ENCODE measurements around the gene SRPRA.
"Not testable (repeated sequence)": the region's sequence is repeated elsewhere in the genome, so short reads cannot be mapped to it uniquely, and the experiment has no call there.

The SRPRA gene, protein sequence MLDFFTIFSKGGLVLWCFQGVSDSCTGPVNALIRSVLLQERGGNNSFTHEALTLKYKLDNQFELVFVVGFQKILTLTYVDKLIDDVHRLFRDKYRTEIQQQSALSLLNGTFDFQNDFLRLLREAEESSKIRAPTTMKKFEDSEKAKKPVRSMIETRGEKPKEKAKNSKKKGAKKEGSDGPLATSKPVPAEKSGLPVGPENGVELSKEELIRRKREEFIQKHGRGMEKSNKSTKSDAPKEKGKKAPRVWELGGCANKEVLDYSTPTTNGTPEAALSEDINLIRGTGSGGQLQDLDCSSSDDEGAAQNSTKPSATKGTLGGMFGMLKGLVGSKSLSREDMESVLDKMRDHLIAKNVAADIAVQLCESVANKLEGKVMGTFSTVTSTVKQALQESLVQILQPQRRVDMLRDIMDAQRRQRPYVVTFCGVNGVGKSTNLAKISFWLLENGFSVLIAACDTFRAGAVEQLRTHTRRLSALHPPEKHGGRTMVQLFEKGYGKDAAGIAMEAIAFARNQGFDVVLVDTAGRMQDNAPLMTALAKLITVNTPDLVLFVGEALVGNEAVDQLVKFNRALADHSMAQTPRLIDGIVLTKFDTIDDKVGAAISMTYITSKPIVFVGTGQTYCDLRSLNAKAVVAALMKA

DNA sequence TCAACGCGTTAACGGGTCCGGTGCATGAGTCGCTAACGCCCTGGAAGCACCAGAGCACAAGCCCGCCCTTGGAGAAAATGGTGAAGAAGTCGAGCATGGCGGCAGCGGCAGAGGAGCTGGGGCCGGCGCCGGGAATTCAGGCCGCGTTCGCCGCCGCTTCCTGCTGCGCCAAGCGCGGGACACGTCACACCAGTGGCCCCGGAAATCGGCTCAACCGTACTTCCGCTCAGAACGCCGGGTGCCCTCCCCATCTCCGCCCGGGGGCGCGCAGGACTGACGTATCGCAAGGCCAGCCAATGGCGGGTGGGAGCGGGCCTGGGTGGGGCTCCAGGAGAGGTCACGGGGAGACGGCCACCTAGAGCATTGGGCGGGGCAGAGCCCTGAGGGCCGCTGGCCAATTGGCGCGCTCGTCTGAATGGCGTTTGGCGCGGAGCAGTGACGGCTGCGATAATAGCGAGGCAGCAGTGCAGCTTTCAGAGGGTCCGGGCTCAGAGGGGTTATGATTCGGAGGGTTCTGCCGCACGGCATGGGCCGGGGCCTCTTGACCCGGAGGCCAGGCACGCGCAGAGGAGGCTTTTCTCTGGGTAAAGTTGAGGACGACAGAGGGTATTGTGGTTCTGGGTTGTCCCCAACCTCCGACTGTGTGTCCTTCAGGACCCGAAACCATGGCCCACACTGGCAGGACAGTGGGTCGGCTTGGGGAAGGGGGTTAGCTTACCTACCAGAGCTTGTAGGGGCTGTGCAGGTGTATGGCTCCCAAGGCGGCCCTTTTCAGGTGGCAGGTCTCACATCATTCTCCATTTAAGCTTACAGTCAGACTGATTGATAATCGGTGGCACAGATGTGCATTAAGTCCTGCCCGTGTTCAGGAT is at the start of gene SRPRA, which contains the start of gene FOXRED1:
SRPRA (minus strand) TSS at position 188 of the 872 bp plus-strand sequence; CDS start at position 97, 91 bp downstream.
FOXRED1 (plus strand) TSS at position 447 of the 872 bp plus-strand sequence; CDS start at position 500, 53 bp downstream.
- in situ Hi-C loops (cut with MboI; ENCODE audit: low sequenced_read_pairs): no loop called here

DNA sequence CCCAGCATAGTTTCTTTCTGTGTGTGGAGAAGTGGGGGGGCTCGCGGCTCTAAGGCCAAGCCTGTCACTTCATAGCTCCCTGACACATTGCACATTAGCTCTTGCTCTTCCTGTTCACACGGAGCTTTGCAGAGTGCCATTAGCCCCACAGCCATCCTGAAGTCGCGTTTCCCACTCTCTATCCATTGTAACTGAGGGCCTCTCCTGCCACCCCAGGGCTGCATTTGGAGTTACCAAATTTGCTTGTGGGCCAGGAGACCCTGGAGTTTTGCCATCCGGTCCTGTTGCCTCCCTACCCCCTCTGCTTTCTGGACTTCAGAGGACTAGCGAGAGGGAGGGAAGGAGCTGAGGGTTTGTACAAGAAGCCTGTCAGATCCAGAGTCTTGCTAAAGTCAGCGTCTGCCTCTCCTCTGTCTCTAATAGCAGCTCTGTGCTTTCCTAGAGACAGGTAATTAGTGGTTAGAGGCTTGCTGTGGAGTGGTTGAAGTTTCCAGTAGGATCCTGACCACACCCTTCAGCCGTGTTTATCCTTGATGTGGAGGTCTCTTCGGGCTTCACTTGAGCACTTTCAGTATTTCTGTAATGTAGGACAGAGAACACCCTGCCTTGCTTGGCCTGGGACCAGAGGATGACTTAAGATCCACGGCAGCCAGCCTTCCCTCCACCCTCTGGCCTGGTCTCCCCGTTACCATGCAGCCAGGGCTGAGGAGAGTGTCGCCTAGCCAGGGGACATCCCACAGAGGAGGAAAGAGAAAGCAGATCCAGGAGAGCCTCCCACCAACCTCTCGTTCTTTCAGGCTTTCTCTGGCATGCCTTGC is 49.3 kb upstream of the SRPRA start:
- in situ Hi-C loops (cut with MboI; ENCODE audit: low sequenced_read_pairs): no loop called here

DNA sequence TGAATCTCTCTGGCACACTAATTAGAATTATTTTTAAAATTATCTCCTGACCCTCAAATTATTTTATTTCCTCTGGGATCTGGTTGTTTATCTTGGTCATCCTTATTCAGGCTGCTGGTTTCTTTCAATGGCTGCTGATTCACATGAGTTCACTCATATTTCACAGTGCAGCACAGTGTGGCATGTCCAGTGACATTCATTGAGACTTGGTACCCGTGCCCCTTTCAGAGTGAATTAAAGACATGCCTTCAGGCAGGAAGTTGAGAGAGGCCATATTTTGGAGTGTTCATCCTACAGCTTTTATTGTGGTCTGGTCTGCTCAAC is 48.7 kb upstream of the SRPRA start:
- in situ Hi-C loops (cut with MboI; ENCODE audit: low sequenced_read_pairs): no loop called here

DNA sequence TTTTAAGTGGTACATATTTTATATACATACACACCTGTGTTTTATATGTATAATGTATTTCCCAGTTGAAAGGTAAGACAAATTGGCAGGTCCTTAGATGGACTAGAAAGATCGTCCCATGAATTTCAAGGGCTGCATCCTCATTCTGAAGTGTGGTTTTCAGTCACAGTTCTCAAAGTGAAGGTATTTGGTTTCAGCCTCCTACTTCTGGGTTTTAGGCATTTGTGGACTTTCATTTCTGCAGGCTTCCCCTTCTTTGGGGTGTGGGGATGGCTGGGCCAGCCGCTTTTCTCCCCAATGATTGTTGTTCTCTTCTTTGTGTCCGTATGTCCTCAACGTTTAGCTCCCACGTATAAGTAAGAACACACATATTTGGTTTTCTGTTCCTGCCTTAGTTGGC is 45.1 kb upstream of the SRPRA start:
- in situ Hi-C loops (cut with MboI; ENCODE audit: low sequenced_read_pairs): no loop called here

DNA sequence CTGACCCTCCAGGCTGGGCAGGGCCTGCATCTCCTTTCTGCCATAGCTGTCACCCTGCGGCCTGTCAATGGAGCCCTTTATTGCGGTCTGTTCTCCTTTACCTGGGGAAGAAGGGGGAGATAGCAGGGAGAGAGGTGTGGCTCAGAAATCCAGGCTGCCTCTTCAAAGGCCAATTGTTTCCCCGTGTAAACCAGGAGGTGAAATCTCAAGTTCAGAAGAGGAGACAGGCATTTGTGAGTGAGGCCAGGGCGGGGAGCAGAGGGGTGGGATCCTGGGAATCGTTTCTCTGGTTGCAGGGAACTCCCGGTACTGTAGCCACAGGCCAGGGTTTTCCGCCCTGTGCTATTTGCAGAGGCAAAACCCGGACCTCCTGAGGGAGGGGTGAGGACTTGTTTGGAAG is 44.3 kb upstream of the SRPRA start:
- in situ Hi-C loops (cut with MboI; ENCODE audit: low sequenced_read_pairs): no loop called here

DNA sequence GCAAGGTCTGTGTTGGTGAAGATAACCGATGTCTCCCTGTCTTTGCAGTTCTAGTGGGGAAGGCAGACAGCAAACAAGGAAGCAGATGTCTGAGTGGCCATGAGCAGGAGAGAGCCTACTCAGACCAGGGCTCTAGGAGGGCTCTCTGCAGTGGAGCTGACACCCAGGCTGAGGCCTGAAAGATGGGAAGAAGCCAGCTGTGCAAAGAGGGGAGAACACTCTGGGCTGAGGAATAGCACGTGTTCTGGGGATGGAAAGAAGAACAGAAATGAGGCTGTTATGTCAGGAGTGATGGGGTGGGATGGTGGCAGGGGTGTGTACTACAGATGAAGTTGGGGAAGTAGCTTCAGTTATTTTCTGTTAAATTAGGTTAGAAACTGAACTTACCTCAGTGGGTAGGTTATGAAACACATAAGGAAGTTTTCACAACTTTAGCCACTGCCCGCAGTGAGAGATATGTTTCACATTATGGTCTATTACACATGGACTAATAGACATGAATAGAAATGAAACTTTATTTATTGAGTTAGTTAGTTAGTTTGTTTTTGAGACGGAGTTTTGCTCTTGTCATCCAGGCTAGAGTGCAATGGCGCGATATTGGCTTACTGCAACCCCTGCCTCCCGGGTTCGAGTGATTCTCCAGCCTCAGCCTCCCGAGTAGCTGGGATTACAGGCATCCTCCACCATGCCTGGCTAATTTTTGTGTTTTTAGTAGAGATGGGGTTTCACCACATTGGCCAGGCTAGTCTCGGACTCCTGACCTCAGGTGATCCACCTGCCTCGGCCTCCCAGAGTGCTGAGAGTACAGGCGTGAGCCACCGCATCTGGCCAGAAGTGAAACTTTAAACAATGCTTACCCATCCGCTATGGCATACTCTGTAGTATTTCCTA is 43.0 kb upstream of the SRPRA start:
- in situ Hi-C loops (cut with MboI; ENCODE audit: low sequenced_read_pairs): no loop called here

DNA sequence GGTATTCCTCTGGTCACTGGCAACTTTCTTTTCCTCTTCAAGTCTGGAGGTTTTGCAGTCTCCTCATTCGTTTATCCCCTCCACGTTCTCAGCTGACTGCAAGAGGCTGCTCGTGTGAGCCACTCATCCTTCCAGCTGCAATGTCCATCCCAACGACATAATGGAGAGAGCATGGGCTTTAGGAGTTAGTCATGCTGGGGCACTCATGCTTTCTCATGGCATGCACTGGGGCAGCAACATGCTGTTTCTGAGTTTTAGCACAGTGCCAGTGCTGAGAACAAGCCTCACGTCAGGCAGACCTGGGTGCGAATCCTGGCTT is 42.3 kb upstream of the SRPRA start:
- in situ Hi-C loops (cut with MboI; ENCODE audit: low sequenced_read_pairs): no loop called here

DNA sequence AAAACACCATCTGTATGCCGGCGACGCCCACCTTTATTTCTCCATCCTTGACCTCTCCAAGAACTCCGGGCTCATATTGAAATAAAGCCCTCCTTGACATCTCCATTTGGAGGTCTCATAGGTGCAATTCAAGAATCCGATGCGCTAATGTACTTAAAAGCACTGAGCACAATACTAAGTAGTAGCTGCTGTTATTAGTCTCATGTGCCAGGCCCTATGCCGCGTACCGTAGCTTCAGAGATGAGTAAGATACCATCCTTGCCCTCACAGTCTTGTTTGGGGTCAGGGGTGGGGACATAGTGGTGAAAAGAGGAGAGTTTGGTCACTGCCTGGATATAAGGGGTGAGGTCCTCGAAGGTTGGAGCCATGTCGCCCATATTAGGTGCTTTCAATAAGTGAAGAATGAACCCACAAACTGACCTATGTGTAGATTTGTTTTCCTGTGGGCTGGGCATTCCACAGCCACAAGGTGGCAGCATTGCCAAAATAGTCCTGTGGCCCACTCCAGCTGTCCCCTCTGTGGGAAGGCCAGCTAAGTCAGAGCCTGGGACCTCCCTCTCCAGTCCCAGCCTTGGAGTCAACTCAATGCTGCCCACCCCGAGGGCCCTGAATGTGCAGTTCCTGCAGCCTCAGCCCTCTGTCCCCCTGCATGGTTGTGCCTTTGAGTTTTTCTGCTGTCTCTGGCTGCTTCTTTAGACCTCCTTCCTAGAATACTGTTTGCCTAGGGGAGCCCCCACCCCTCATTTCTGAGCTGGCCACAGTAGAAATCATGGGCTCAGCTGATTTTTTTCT is 41.7 kb upstream of the SRPRA start:
- in situ Hi-C loops (cut with MboI; ENCODE audit: low sequenced_read_pairs): no loop called here

DNA sequence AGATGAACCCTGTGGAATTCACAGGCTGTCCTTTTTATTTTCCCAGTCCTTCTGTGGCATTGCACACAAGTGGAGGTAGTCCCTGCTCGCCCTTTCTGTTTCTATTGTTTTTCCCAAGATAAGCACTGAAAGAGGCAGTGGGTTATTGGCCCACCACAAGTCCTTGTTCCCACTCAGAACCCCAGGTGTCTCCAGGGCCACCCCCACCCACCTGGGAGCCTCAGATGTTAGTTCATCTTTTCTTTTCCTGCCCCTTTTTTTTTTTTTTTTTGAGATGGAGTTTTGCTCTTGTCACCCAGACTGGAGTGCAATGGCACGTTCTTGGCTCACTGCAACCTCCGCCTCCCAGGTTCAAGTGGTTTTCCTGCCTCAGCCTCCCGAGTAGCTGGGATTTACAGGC is 40.1 kb upstream of the SRPRA start:
- in situ Hi-C loops (cut with MboI; ENCODE audit: low sequenced_read_pairs): not testable (repeated sequence)

DNA sequence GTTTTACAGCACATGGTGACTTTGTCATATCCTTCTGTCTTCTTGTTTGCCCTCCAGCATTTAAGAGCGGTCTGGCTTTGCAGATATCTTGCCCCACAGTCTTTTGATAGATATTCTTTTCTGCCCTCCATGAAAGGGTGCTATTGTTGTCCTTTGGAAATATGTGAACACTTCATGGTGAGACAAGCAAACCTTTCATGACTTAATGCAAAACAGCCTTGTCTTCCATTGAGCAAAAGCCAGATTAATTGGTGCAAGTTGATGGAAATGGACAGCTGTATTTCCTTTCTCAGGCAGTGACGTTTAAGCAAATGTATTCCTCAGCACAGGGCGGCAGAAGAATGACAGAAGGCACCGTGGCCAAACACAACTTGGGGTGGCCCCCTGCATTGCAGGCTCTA is 39.6 kb upstream of the SRPRA start:
- in situ Hi-C loops (cut with MboI; ENCODE audit: low sequenced_read_pairs): no loop called here

DNA sequence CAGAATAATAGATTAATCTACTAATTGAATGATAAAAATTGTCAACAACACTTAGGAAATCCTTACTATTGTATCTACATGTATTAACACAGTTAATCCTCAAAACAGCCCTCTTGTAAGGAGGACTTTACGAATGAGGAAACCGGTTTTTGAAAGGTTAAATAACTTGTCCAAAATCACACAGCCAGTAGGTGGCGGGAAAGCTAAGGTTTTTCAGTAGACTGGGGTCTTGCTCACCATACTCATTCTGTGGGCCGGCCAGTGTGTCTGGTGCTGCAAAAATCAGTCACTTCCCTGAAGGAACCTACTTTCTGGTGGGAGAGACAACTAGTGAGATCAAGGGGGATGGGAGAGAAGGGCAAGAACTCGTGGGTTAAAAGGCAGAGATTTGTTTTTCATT is 39.0 kb upstream of the SRPRA start:
- in situ Hi-C loops (cut with MboI; ENCODE audit: low sequenced_read_pairs): no loop called here

DNA sequence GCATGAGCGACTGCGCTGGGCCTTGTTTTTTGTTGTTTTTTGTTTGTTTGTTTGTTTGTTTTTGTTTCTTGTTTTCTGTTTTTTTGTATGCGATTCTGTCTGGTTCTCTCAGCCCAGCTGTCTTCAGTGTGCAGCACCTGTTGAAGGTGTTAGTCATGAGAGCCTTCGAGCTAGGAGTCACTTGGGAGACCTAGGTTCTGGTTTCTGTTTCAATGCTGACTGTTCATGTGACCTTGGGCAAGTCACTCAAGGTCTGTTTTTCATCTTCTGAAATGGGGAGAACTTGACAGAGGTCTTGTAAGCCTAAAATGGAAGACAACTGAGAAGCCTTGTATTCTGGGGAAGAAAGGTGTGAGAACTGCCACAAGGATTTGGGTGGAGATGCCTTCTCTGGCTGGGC is 37.0 kb upstream of the SRPRA start:
- in situ Hi-C loops (cut with MboI; ENCODE audit: low sequenced_read_pairs): no loop called here

DNA sequence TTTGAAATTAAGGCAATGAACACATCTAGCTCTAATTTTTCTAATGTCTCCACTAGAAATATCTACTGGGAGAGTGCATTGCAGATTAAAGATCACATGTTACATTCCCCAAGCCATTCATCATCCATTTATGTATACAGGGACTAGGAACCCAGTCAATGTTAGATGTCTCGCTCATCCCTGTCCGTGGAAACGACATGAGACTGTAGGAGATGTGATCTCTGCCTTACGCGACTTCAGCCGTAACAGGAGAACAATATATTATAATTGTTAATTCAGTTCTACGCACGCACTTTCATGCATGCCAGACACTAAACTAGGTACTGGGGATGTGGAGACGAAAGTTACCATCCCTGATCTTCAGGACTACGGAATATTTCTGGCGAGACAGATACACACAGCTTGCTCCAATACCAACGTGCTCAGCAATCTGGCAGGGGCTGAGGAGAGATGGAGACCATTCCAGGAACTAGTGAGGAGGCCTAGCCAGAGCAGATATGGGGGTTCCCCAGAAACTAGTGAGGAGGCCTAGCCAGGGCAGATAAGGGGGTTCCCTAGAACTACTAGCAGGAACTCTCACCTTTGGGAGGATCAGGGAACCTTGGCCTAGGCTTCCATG is 35.9 kb upstream of the SRPRA start:
- in situ Hi-C loops (cut with MboI; ENCODE audit: low sequenced_read_pairs): no loop called here

DNA sequence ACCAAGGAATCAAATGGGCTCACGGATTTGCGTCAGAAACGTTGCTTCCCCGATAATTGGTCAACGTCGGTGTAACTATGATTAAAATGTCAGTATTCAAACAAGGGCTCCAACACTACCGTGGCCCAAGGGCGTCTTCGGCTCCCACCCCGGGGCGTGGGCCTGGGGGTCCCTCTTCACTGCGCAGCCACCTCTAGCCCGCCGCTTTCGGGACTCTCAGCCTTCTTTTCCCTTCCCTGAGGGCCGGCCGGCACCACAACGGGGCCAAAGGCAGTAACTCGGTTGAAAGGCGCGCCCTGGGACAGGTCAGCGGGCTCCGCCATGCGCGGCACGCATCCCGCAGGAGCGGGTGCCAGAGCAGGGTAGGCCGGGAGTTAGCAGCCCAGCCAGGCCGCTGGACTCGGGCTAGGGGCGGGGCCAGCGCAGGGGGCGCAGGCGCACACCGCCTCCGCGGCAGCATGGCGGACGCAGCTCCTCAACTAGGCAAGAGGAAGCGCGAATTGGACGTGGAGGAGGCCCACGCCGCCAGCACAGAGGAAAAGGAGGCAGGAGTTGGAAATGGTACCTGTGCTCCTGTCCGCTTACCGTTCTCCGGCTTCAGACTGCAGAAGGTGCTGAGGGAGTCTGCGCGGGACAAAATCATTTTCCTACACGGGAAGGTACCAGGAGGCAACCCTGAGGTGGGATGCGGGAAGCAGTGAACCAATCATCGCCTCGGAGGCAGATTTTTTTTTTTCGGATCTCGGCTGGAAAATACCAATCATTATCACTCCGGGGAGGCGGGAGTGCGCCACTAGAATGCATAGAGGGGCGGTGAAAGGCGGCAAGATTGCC is 35.1 kb upstream of the SRPRA start, which contains the start of gene DCPS:
DCPS (plus strand) TSS at position 438 of the 834 bp plus-strand sequence; CDS start at position 459, 21 bp downstream.
- in situ Hi-C loops (cut with MboI; ENCODE audit: low sequenced_read_pairs): no loop called here

DNA sequence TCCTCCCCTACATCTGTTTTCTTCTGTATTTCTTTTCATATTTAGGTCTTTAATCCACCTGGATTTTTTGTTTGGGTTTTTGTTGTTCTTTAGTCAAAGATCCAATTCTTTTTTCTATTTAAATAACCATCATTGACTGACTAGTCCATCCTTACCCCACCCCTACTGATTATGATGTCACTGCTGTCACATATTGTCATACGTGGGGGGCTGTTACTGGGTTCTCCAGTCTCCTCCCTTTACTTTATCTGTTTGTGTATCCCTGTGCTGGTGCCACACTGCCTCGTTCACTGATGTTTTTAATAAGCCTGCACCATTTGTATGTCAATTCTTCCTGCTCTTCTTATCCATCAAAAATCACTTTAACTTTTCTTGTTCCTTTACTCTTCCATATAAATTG is 28.3 kb upstream of the SRPRA start:
- in situ Hi-C loops (cut with MboI; ENCODE audit: low sequenced_read_pairs): no loop called here

DNA sequence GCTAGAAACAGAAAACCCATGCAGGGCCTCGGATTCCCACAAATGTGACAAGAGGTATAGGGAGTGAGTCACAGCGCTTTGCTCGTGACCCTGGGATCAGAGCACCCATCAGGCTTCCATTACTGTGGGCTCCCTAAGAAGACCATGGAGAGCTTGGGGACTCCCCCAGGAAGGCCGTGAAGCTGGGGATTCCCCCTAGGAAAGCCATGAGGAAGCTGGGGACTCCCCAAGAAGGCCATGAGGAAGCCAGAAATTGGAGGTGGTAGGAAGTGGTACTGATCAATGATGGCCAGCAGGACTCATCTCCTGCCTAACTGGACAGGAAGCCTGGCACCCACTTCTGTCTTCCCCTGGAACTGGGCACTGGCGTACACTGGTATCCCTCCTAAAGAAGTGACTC is 25.0 kb upstream of the SRPRA start:
- in situ Hi-C loops (cut with MboI; ENCODE audit: low sequenced_read_pairs): no loop called here

DNA sequence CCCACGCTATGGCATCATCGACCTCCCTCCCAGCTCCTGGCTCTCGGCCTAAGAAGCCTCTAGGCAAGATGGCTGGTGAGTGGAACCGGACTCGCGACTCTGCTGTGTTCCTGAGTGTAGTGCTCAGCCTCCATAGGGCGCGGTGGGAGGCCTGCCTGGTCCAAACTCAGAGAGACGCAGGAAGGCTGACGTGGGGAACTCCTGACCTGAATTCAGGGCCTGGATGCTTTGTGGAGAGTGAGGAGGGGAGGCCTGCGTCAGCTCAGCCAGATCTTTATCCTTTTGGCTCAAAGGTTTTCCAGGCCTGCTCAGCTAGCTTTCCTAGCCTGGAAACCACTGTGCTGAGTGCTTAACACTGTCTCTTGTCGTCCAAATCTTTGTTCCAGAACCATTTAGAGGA is 22.2 kb upstream of the SRPRA start:
- in situ Hi-C loops (cut with MboI; ENCODE audit: low sequenced_read_pairs): no loop called here

DNA sequence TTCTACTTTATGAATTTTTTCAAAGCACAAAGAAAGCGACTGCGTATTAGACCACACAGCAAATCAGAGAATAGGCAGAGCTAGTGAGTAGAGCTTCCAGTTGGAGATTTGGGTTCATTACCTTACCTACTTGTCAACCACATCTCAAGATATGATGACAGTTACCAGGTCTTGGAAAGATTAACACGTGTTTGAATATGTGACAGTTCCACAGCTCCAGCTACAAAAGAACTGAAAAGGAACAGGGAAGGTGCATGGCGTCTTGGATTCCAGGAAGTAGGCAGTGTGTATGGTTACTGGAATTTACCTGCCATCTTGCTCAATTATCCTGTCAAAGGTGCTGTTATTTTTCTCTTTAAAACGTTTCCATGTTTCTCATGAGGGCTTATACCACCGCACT is 19.5 kb upstream of the SRPRA start:
- in situ Hi-C loops (cut with MboI; ENCODE audit: low sequenced_read_pairs): no loop called here
